ENCODE measurements around the gene PHTF2.
"Not testable (repeated sequence)": the region's sequence is repeated elsewhere in the genome, so short reads cannot be mapped to it uniquely, and the experiment has no call there.

The PHTF2 gene

GRCh38 chr7:77944183-77945182, 145.9 kb downstream of the PHTF2 start:
- DNase-seq = no peak

- DNase-seq = no peak
These were observed 152.0 kb downstream of the PHTF2 start for GRCh38 chr7:77950548-77950947.

- no peak for DNase-seq
These were observed 156.4 kb downstream of the PHTF2 start for GRCh38 chr7:77954773-77955555.

GRCh38 chr7:77958436-77958835, 159.9 kb downstream of the PHTF2 start:
- DNase-seq = no peak

GRCh38 chr7:77959080-77959479, 160.5 kb downstream of the PHTF2 start:
- no peak for DNase-seq

- no peak for DNase-seq
These were observed 161.8 kb downstream of the PHTF2 start for GRCh38 chr7:77960336-77960735.

- no peak for DNase-seq
These were observed 168.9 kb downstream of the PHTF2 start for GRCh38 chr7:77967429-77967828.

- DNase-seq = no peak
These were observed 173.2 kb downstream of the PHTF2 start for GRCh38 chr7:77971726-77972125.

GRCh38 chr7:77975672-77976480, 177.3 kb downstream of the PHTF2 start:
- DNase-seq = no peak

- DNase-seq = no peak
These were observed 180.6 kb downstream of the PHTF2 start for GRCh38 chr7:77979219-77979618.

- no peak for DNase-seq
These were observed 181.6 kb downstream of the PHTF2 start for GRCh38 chr7:77980087-77980713.

GRCh38 chr7:77982926-77983550, 184.5 kb downstream of the PHTF2 start:
- DNase-seq = no peak

- no peak for DNase-seq
These were observed 185.4 kb downstream of the PHTF2 start for GRCh38 chr7:77983973-77984372.

- no peak for DNase-seq
These were observed 186.8 kb downstream of the PHTF2 start for GRCh38 chr7:77985232-77985973.

GRCh38 chr7:77985974-77986339, 187.4 kb downstream of the PHTF2 start:
- no peak for DNase-seq

- DNase-seq = no peak
These were observed 191.5 kb downstream of the PHTF2 start for GRCh38 chr7:77989981-77990566.

GRCh38 chr7:77991656-77992055, 193.1 kb downstream of the PHTF2 start:
- no peak for DNase-seq

GRCh38 chr7:77993838-77994237, 195.3 kb downstream of the PHTF2 start:
- DNase-seq = no peak

GRCh38 chr7:77995717-77996116, 197.1 kb downstream of the PHTF2 start:
- DNase-seq = no peak

- not testable (repeated sequence) for DNase-seq
These were observed 200.6 kb downstream of the PHTF2 start for GRCh38 chr7:77999168-77999567.

GRCh38 chr7:78002021-78002420, 203.4 kb downstream of the PHTF2 start:
- no peak for DNase-seq
